Thyroid gland (tissue), 4 donors: Measurements from ENCODE around the gene TARBP2. TPM values are rescaled to one million over a fixed set of nuclear protein-coding genes. Genes with fewer than 3 reads are reported as not detected.

Experiments
- DNase-seq, 2 donors: peaks; one replicate each; pipeline ENCODE4 v3.0.0-alpha.2; 2019
- H3K27ac ChIP-seq, 3 donors: fragments of 200-600 bp; sonication (generic); 1 replicate in 2 of 3; 2 replicates in 1 of 3; pipeline ENCODE4 v1.5.1; 2016 to 2019; ENCODE audit warnings: mild to moderate bottlenecking in 1 of 3, moderate library complexity in 1 of 3
- H3K27me3 ChIP-seq: fragments of 200-600 bp; sonication (generic); one replicate; pipeline ENCODE4 v1.5.1; 2019
- H3K36me3 ChIP-seq, 2 donors: fragments of 200-600 bp; sonication (generic); one replicate each; pipeline ENCODE4 v1.5.1; 2016 to 2019
- H3K4me1 ChIP-seq, 2 donors: fragments of 200-600 bp; sonication (generic); one replicate each; pipeline ENCODE4 v1.5.1; 2017 to 2019
- H3K4me3 ChIP-seq, 3 donors: fragments of 200-600 bp; sonication (generic); replicated peaks in 1 of 3; 1 replicate in 2 of 3; 2 replicates in 1 of 3; pipeline ENCODE4 v1.5.1; 2016; ENCODE audit warnings: mild to moderate bottlenecking in 1 of 3
- H3K9me3 ChIP-seq: fragments of 200-600 bp; sonication (generic); one replicate; pipeline ENCODE4 v1.5.1; 2017
- CTCF ChIP-seq, 6 experiments: fragments of 200-600 bp in 3 of 6; fragments of 450-650 bp in 3 of 6; sonication (generic) in 3 of 6; IDR thresholded peaks; one replicate each; pipeline ENCODE4 v1.5.1; 2016 to 2019; ENCODE audit warnings: antibody characterized with exemption in 6 of 6, mild to moderate bottlenecking in 2 of 6, inconsistent platforms in 1 of 6, moderate library complexity in 1 of 6
- POLR2A ChIP-seq, 2 donors: fragments of 450-650 bp; IDR thresholded peaks; one replicate each; pipeline ENCODE4 v1.6.1; 2017; ENCODE audit warnings: antibody characterized with exemption in 2 of 2, mild to moderate bottlenecking in 2 of 2, moderate library complexity in 1 of 2
- WGBS, 2 donors: methylation state at CpG; one replicate each; pipeline ENCODE4 v1.1.5; 2017; 5-methylcytosine and 5-hydroxymethylcytosine counted together
- intact Hi-C: fragments of 100-400 bp; cut with DNase I; formaldehyde crosslinking; loops from one replicate; pipeline ENCODE4 v1.15.1; 2023
- total RNA-seq, 4 donors: library from RNA; depleted of rRNA; stranded (reverse); fragments of >200 nt; gene quantifications; one replicate each; pipeline ENCODE4 v1.2.3, GENCODE V29; 2016

Gene TARBP2
- total RNA-seq, 4 donors from 2014 or later: 31.2 to 44.8 (median 34.7) TPM

GRCh38 chr12:53462935-53463334 lies 38.1 kb upstream of the TARBP2 start:
- Histone ChIP-seq H3K36me3 (peaks cover 100% of the 10 kb centered on the region in 2 donors), H3K4me3 (no peak overlapping the region), H3K27ac (no peak overlapping the region), H3K4me1 (no peaks in the 10 kb centered on the region), H3K27me3 (no peaks in the 10 kb centered on the region), H3K9me3 (no peaks in the 10 kb centered on the region)
- intact Hi-C loops: no loop called here
- TF ChIP-seq POLR2A (IDR thresholded peaks at IDR 0.05): no peak
- no peak for TF ChIP-seq CTCF (IDR thresholded peaks at IDR 0.05)
- no peak for DNase-seq
- 79 to 83% methylated on average over 3 of the region's 3 CpGs for WGBS, 2 donors

GRCh38 chr12:53463802-53464560 lies 37.1 kb upstream of the TARBP2 start:
- H3K4me3 ChIP-seq: no peak overlapping the region
- TF ChIP-seq POLR2A (IDR thresholded peaks at IDR 0.05) (no peak), CTCF (IDR thresholded peaks at IDR 0.05) (no peak)
- no peak for DNase-seq
- intact Hi-C loops: no loop called here
- H3K9me3 ChIP-seq: no peaks in the 10 kb centered on the region
- H3K27ac ChIP-seq: no peak overlapping the region
- H3K27me3 ChIP-seq: no peaks in the 10 kb centered on the region
- H3K4me1 ChIP-seq: no peaks in the 10 kb centered on the region
- H3K36me3 ChIP-seq: peaks cover 100% of the 10 kb centered on the region in 2 donors
- WGBS, 2 donors: 68 to 69% methylated on average over 5 of the region's 5 CpGs

GRCh38 chr12:53464685-53465418 lies 36.2 kb upstream of the TARBP2 start:
- Histone ChIP-seq H3K27ac (no peak overlapping the region), H3K4me1 (no peaks in the 10 kb centered on the region)
- no peak for DNase-seq

GRCh38 chr12:53465679-53466078 lies 35.4 kb upstream of the TARBP2 start:
- intact Hi-C loops: no loop called here
- Histone ChIP-seq H3K27ac (no peak overlapping the region), H3K9me3 (no peaks in the 10 kb centered on the region), H3K36me3 (peaks cover 100% of the 10 kb centered on the region in 2 donors), H3K4me3 (no peak overlapping the region), H3K4me1 (no peaks in the 10 kb centered on the region), H3K27me3 (no peaks in the 10 kb centered on the region)
- TF ChIP-seq CTCF (IDR thresholded peaks at IDR 0.05) (no peak), POLR2A (IDR thresholded peaks at IDR 0.05) (no peak)
- DNase-seq: no peak
- WGBS, 2 donors: 65 to 75% methylated on average over 2 of the region's 2 CpGs

More at GRCh38 chr12:53464685-53465418, 36.2 kb upstream of the TARBP2 start:
- H3K36me3 ChIP-seq: peaks cover 100% of the 10 kb centered on the region in 2 donors
- 88 to 89% methylated on average over 11 of the region's 11 CpGs for WGBS, 2 donors
- TF ChIP-seq CTCF (IDR thresholded peaks at IDR 0.05): no peak
- no peak for TF ChIP-seq POLR2A (IDR thresholded peaks at IDR 0.05)
- no peak overlapping the region for H3K4me3 ChIP-seq
- intact Hi-C loops: no loop called here
- no peaks in the 10 kb centered on the region for H3K27me3 ChIP-seq
- no peaks in the 10 kb centered on the region for H3K9me3 ChIP-seq

GRCh38 chr12:53466640-53467039 lies 34.4 kb upstream of the TARBP2 start:
- TF ChIP-seq CTCF (IDR thresholded peaks at IDR 0.05) (no peak), POLR2A (IDR thresholded peaks at IDR 0.05) (no peak)
- no peak for DNase-seq
- no peak overlapping the region for H3K27ac ChIP-seq
- WGBS, 2 donors: 79 to 82% methylated on average over 4 of the region's 4 CpGs
- H3K4me3 ChIP-seq: no peak overlapping the region
- H3K36me3 ChIP-seq: peaks cover 100% of the 10 kb centered on the region in 2 donors
- H3K27me3 ChIP-seq: no peaks in the 10 kb centered on the region
- H3K4me1 ChIP-seq: no peaks in the 10 kb centered on the region
- intact Hi-C loops: no loop called here
- no peaks in the 10 kb centered on the region for H3K9me3 ChIP-seq
